NCI-H187 (cell line): ENCODE results near the gene MYT1.
A peak's percentile ranks its signal among the peaks of the same experiment; 100 is the strongest.

Source experiments
- DNase-seq, 2 experiments: peaks; one replicate each; lab custom pipeline; 2025; lab: John Stamatoyannopoulos, UW

The MYT1 gene

DNA sequence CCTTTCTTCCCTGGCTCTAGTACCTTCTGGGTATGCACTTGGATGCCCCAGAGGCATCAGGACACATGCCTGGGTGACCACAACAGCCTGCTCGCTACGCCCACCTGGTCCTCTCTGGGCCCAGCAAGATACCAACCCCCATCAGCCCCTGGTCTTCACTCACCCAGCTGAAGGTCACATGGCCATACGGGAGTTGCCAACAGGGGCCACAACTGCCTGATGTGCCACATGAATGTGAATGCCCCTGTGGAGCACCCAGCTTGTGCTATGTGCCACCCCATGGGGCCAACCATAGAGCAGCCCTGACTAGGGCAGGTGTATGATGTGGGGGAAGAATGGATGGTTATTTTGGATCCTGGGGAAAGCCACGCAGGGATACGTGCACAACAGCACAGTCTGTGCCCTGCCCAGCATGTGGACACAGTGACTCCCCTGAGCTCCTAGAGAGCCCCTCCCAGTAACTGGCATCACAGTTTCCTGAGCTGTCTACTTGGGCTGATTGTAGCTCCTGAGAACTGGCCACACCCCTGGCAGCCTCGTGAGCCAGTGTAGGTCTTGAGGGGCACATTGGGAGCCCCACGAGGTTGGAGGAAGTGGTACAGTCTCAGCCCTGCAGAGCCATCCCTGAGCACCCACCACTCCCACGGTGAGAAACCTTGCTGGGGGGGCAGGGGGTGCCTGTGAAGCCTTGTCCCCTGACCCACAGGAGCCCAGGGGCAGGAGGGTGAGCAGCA, 80.8 kb downstream of the MYT1 start:
- no peak for DNase-seq

DNA sequence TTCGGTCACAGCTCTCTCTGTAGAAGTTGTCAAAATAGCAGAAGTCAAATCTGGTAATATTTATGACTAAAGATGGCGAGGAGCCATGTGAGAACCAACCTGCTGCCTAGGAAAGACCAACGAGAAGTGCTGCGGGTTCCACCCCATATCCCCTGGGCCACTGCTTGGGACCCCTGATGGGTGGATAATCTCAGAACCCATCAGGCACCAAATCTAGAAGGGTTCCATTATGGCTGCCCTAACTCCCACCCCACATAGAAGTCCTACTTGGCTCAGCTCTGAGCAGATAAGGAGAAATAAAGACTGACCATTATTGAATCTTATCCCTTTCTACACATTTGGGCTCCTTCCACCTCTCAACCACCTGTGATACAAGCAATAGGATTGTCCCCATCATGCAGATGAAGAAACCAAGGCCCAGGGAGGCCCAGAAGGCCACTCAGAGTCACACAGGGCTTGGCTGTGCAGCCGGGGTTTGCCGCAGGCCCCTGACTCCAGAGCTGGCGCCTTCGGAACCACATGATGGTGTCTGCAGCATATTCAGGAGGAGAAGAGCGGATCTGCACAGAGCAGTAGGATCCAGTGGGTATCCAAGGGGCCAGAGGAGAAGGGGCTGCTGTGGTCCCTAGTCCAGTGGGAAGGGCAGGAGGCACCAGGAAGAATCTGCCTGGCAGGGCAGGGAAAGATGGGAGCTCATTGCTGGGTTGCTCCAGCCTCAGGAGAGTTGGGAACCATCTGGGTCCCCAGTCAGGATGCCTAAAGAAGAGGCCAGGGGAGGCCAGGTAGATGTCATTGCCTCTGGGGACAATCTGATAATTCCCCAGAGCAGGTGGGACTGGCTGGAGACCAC, 81.7 kb downstream of the MYT1 start:
- no peak for DNase-seq

DNA sequence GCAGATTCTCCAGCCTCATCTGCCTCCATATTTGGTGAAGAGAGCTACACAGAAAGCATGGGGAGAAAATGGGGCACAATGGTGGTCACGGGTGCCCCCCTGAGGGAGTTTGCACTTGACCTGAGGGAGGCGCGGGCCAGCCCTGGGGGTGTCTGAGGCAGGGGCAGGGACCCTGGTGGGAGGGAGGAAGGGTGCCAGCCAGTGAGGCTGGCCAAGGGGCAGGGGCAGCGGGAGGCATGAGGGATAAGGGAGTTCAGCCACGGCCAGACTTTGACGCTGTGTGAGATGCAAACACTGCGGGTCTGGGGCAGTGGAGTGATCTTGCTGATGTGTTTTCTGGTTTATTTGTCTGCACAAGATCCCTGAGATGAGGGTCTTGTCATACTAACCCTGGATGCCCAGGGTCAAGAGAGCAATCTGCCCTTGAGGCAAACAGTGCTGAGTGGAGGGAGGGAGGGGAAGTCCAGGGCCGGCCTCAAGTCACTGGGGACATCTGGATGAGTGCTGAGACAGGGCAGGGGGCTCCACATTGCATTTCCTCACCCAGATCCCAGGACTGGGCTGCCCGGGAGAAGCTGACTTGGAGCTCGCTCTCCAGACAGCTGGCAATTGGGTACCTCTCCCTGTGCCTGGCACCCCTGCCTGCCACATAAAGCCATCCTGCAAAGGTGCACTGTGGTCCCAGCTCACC, 82.5 kb downstream of the MYT1 start:
- DNase-seq, result no peak

DNA sequence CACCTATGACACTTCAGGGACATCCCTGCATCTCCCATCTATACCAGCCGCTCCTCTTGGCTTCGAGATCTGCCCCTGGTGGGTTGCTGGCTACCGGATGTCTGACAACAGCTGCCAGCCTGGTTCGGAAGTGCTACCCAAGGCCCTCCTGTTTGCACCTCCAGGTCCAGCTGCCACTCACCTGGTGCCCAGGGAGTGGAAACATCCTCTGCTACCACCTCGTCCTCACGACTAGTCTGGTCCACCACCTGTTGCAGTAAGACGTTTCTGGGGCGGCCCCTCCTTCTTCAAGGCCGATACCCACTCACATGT, 83.0 kb downstream of the MYT1 start:
- no peak for DNase-seq

DNA sequence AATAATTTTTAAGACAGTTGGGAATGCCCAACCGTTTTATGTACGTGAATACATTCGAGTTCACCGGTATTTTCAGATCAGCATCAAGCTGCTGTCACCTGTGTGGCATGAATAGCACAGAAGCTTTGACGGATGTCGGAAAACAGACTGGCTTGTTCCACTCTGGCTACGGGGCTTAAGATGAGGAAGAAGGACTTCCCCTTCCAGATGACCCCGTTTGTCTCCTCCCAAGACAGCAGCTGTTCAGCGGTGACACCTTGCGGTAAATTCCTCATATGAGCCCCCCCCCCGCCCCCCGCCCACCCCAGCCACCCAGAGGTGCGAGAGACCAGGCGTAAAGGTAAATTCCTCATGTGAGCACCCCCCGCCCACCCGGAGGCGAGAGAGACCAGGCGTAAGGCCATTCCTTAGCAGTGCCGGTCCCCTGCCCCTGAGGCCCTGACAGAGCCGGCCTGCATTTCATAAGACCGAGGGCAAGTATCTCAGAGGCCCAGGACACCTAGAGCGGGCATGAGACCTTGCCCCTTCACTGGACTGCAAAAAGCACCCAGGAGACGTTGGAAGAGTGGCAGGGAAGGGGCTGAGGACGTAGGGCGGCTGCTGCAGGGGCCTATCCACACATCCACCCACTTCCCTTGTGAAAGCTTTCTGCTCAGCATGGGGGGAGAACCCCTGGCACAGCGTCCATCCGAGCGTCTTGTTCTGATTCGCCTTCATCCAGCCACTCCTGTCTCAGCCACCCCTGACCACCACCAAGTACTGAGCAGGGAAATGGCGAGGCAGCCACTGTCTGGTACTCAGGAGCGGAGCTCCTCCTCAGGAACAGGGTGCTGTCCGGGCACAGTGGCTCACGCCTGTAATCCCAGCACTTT, 84.0 kb downstream of the MYT1 start:
- no peak for DNase-seq

DNA sequence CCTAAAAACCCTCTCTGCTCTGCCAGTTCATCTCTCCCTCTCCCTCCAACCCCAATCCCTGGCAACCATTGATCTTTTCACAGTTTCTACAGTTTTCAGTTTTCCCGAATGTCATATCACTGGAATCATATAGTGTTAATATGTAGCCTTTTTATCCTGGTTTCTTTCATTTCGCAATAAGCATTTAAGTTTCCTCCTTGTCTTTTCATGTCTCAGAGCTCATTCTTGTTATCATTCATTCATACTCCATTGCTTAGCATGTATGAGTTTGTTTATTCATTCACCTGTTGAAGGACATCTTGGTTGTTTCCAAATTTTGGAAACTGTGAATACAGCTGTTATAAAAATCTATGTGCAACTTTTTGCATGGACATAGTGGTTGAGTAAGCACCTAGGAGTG, 85.8 kb downstream of the MYT1 start:
- DNase-seq, result no peak

DNA sequence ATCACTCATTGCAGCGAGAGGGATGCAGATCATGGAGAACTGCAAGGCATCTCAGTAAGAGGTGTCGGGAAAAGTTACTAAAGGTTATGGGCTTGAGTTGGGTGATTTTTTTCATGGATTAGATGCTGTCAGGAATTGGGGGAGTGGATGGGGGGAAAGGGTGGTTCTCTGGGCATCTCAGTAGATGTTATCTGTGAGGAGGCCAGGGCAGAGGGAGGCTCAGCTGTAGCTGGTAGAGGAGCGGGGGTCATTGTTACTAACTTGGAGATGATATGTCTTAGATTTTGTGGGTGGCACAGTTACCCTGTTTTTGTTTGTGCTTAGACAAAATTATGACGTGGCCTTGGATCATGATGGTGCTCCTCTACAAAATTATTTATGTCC, 88.7 kb downstream of the MYT1 start:
- DNase-seq, result no peak

DNA sequence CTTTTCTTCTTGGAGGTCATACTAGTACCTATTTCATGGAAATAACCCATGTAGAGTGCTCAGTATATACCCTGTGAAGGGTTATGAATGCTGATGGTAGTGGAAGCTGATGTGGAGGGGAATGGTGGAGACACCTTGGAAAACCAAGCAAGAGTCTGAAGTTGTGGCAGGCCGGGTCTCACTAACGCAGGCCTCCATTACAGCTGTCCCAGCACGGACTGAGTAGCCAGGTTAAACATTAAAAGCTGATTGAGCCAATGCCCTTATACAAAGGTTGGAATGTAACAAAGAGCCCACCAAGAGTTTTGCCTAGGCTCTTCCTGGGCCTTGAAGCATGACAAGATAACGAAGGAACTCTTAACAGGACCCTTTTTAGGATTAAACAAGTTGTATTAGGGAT, 89.2 kb downstream of the MYT1 start:
- DNase-seq, result no peak

DNA sequence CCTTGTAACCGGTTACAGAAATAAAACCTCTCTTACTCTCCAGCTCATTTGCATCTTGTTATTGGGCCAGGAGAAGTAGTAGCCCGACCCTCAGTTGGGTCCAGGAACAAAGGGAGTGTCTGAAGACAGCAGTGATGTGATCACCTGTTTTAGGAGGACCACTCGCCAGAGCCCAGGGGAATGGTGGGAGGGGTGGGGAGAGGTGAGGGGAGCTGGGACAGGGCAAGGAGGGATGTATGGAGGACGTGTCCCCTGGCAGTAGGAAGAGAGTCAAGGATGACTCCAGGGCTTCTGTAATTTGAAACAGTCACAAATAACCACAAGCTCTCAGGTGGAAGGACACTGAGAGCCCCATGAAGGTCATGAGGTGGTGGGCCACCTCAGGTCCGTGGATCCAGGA, 89.9 kb downstream of the MYT1 start:
- DNase-seq, result no peak

DNA sequence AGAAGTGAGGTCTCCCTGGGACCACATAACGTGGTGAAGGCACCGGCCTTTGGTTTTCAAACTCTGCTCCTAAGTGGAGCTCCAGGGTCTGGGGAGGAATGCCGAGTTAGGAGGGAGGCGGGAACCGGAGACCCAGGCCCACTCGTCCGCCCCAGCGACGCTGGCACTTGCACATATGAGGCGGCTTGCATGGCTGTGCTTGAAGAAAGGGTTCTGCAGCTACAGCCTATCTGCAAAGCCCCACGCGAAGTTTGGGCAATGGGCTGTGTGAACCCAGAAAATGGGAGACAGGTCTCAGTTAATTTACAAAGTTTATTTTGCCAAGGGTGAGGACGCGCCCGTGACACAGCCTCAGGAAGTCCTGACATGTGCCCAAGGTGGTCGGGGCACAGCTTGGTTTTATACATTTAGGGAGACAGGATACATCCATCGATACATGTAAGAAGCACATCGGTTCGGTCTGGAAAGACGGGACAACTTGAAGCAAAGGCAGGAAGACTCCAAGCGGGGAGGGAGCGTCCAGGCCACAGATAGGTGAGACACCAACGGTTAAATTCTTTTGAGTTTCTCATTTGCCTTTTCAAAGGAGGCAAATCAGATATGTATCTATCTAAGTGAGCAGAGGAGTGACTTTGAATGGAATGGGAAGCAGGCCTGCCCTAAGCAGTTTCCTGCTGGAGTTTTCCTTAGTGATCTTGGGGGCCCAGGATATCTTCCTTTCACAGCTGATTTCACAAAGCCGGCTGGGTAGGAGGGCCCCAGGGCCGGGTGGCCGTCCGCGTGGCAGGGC, 90.5 kb downstream of the MYT1 start:
- DNase-seq, result no peak

DNA sequence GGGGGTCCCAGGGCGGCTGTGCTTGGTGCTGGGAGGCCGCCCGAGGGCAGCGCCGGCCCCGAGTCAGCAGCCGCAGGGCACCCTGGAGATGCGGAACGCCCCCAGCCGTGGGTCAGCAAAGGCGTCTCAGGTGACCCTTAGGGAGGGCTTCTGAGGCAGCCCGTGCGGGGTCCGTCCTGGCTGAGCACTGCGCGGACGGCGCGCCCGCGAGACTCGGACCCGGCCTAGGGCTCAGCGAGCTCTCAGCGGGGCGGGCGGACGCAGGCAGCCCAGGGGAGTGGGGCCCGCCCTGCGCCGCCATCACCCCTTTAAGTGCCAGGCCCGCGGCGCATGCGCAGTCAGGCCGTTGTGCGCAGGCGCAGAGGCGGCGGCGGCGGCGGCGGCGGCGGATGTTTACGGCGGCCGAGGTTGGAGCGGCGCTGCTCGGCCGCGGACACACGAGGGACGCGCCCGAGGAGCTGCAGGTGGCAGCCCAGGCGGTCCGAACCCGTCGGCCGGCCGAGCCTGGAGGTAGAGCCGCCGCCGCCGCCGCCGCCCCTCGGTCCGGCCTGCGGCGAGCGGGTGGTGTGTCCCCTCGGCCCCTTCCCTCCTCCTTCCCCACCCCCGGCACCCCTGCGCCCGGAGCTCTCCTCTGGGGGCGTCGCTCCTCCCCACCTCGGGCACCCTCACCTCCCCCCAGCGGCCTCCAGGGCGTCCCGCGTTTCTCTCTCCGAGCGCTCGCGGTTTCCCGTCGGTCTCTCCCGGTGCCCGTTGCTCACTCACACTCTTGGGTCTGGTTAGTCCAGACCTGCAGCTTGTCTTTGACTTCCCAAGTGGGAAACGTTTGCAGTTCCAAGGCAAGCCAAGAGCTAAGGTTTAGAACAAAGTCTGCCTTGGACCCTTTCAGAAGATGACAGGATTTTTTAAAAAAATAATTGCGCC, 91.4 kb downstream of the MYT1 start, which contains the start of gene PCMTD2:
Gene PCMTD2 (plus strand): TSS at position 388 of the 921 bp plus-strand sequence. CDS start 4,218 bp downstream, outside the sequence.
- peak; percentile 69 to 80 for DNase-seq

DNA sequence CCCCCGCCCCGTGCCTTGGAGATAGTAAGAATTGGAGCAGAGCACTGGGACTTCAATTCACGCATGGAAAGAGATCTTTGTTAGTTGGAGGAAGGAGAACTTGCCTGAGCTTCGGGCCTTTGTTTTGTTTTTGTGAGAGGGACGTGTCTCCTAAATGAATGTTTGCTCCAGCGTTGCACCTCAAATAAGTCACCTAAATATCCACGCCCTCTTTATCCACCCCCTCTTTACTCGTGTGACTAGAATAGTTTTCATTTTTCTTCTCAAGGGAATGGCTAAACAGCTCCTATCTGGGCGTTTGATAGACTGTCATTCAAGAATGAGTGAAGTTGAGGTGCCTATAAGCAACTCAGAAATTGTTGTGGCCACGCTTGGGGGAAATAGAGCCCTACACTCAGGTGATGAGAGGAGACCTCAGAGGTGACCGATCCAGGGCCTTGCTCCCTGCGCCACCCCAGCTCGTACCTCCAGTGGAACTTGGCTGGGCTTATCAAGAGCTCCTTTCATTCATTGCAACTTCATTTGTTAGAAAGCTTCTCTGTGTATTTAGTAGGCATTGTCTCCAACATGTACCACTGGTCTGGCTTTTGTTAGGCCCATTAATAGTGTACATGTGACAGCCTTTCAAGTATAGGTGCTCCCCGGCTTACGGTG, 92.2 kb downstream of the MYT1 start:
- no peak for DNase-seq

DNA sequence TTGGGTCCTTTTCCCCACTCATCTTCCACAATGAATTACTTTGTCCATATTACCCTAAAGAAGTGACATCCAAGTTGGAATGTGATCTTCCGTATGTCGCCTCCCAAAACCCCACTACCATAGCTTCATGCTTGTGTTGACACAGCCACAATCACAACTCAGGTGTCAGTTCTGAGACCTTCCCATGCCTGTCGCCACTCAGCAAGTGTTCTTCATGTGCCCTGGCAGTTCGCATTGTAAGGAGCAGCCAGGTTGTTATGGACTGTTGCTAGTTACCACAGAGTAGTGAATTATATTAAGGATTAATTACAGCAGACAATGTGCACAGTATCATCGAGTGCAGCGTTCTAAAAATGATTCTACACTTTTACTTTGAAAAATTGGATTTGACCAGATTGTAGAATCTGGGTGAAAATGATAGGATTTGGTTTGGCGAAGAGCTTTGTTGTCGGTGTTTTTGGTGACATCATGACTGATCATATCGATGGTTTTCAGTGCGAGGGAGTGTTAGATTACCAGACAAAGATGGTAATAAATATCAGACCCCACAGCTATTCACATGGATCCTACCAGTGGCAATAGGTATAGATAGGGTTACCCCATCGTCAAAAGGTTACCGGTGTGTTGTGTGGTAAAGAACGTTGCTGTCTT, 93.0 kb downstream of the MYT1 start:
- no peak for DNase-seq

DNA sequence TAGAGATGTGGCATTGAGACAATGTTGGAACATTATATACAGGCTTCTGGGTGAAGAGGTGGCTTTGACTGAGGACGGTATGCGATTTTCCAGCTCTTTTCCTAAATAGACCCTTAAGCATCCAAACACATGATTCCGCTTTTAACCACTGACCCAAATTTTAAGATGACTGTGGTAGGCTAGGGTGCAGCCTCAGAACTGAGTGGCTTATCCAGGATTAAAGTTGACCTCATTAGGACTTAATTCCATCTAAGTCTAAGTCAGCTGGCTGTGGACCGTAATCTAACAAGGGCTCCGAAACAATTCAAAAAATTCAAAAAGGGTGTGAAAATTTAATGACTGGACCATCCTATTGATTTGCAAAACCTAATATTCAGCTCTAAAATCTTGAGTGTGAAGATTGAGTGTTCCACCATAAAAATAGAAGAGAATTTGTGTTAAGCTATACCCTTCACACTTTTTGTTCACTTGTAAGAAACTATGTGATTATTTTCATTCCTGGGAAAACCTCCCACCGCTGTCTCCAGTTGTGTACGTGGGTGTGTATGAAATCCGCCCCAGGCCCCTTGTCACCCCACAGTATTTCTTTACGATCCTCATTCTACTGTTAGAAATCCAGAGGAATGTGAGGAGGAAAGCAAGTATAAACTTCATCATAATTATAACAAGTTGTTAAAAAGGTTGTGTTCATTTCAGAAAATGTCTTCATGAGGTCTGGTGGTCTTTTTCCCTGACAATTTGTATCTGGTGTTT, 94.0 kb downstream of the MYT1 start:
- no peak for DNase-seq

DNA sequence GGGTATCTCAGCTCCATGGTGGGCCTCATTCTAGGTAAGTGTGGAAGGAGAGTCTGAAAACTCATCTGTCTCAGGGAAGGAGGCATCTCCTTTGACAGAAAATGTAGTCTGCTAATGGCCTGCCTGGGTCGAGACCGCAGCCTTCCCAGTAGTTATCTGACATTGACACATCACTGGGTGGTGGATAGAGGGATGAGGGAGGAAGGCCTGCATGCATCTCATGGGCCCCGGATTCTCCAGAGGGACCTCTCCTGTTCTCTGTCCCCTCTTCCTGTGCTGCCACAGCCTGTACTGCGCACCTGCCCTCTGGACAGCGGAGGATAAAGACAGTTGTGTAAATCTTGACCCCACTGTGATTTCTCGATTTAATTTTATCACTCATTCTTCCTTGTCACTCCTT, 96.0 kb downstream of the MYT1 start:
- DNase-seq, result no peak

DNA sequence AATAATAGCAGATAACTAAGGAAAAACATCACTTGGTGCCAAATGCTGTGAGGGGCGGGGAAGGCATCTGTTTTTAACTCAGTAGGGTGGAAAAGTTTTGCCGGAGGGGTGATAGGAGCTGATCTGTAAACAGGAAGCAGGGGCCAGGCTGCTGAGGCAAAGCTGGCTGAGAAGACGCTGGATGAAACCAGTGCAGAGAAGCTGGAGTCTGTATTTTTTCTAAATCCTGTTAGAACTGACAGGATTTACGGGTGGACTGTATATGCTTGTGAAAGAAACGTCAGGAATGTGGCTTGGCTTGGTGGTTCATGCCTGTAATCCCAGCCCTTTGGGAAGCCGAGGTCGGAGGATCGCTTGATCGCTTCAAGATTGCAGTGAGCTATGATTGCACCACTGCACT, 96.9 kb downstream of the MYT1 start:
- no peak for DNase-seq

DNA sequence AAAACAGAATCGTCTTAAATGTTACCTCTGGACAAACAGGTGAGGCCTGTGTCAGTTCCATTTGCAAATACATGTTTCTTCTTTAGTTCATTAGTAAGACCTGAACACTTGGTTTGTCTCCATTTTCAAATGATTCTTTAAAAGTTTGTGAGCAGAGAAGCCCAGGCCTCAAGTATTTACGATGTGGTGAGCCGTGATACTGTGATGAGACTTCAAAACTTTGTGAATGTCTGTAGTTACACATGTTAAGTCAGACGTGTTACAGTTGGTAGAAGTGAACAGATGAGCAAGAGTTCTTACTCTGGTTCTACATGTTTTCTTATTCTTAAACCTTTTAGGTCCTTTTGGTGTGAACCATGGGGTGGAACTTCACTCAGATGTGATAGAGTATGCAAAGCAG, 99.8 kb downstream of the MYT1 start:
- no peak for DNase-seq

DNA sequence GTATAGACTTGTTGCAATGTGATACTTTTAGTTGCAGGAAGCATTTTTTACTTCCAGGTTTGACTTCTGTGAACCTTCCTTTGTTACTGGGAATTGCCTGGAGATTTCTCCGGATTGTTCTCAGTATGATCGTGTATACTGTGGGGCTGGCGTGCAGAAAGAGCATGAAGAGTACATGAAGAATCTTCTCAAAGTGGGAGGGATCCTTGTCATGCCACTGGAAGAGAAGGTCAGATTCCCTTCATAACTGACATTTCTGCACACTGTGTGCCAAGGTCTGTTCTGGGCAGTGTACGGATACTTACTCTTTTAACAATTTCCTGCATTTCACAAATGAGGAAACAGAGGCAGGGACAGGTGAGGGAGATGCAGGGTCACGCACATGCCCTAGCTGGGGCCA, 100.9 kb downstream of the MYT1 start:
- DNase-seq, result no peak
